ENCODE results near the gene KNTC1.

KNTC1 gene

GRCh38 chr12:122495258-122495657 is 31.8 kb upstream of the KNTC1 start:
- peaks cover 50% of the 10 kb centered on the region for H3K79me2 ChIP-seq (ENCODE audit: low read length)
- no peak overlapping the region for H2AFZ ChIP-seq (ENCODE audit: low read depth, low read length)
- H3K36me3 ChIP-seq (replicated peaks; ENCODE audit: low read depth, low read length), result peaks cover 26% of the 10 kb centered on the region
- H3K9me3 ChIP-seq (ENCODE audit: insufficient read depth, low read length), result no peaks in the 10 kb centered on the region
- H3K27ac ChIP-seq (ENCODE audit: low read length), result no peak overlapping the region
- H3K4me3 ChIP-seq (ENCODE audit: low read length), result no peak overlapping the region
- no peak overlapping the region for H3K4me2 ChIP-seq (ENCODE audit: low read length)
- no peaks in the 10 kb centered on the region for H3K27me3 ChIP-seq (ENCODE audit: low read depth, low read length)
- peaks cover 10% of the 10 kb centered on the region for H3K4me1 ChIP-seq (ENCODE audit: low read length)
- peaks cover 6% of the 10 kb centered on the region; the same call in 1 of the 2 replicates for H4K20me1 ChIP-seq (ENCODE audit: insufficient read depth, low read length)
- H3K9ac ChIP-seq (ENCODE audit: low read length), result no peak overlapping the region
- TF ChIP-seq EZH2phosphoT487 (IDR thresholded peaks at IDR 0.05; ENCODE audit: low read depth) (no peak), CTCF (IDR thresholded peaks at IDR 0.05; ENCODE audit: low read depth, low read length) (no peak)

GRCh38 chr12:122499991-122500684 is 26.9 kb upstream of the KNTC1 start:
- Histone ChIP-seq H3K9me3 (ENCODE audit: insufficient read depth, low read length) (no peaks in the 10 kb centered on the region), H3K4me2 (ENCODE audit: low read length) (peak overlapping the region; percentile 59), H2AFZ (ENCODE audit: low read depth, low read length) (peak overlapping the region; percentile 62), H3K9ac (ENCODE audit: low read length) (peak overlapping the region; percentile 94), H3K36me3 (replicated peaks; ENCODE audit: low read depth, low read length) (peaks cover 27% of the 10 kb centered on the region), H3K27ac (ENCODE audit: low read length) (peak overlapping the region; percentile 90), H3K27me3 (ENCODE audit: low read depth, low read length) (no peaks in the 10 kb centered on the region), H4K20me1 (ENCODE audit: insufficient read depth, low read length) (0 out of 2 replicates have a peak, but pooled peaks cover 3% of the 10 kb centered on the region), H3K79me2 (ENCODE audit: low read length) (peaks cover 48% of the 10 kb centered on the region), H3K4me3 (ENCODE audit: low read length) (peak overlapping the region; percentile 87), H3K4me1 (ENCODE audit: low read length) (peaks cover 28% of the 10 kb centered on the region)
- TF ChIP-seq CTCF (IDR thresholded peaks at IDR 0.05; ENCODE audit: low read depth, low read length) (no peak), EZH2phosphoT487 (IDR thresholded peaks at IDR 0.05; ENCODE audit: low read depth) (no peak)

GRCh38 chr12:122500685-122501488 is 26.2 kb upstream of the KNTC1 start, which contains the start of gene ZCCHC8:
ZCCHC8 (minus strand) TSS chr12:122500932; CDS start chr12:122500840, 92 bp downstream.
- Histone ChIP-seq H3K27ac (ENCODE audit: low read length) (peak within 1 kb of the TSS; percentile 90), H3K4me2 (ENCODE audit: low read length) (peak within 1 kb of the TSS; percentile 65), H3K9me3 (ENCODE audit: insufficient read depth, low read length) (no peaks in the 10 kb centered on the region), H3K9ac (ENCODE audit: low read length) (peak within 1 kb of the TSS; percentile 94), H2AFZ (ENCODE audit: low read depth, low read length) (peak within 1 kb of the TSS; percentile 62), H3K4me1 (ENCODE audit: low read length) (peaks cover 28% of the 10 kb centered on the region), H3K79me2 (ENCODE audit: low read length) (peaks cover 42% of the 10 kb centered on the region), H4K20me1 (ENCODE audit: insufficient read depth, low read length) (0 out of 2 replicates have a peak, but pooled peaks cover 3% of the 10 kb centered on the region), H3K27me3 (ENCODE audit: low read depth, low read length) (no peaks in the 10 kb centered on the region), H3K4me3 (ENCODE audit: low read length) (peak within 1 kb of the TSS; percentile 87), H3K36me3 (replicated peaks; ENCODE audit: low read depth, low read length) (peaks cover 31% of the 10 kb centered on the region)
- TF ChIP-seq CTCF (IDR thresholded peaks at IDR 0.05; ENCODE audit: low read depth, low read length) (peak; percentile 10; the same call in 1 of the 2 replicates), EZH2phosphoT487 (IDR thresholded peaks at IDR 0.05; ENCODE audit: low read depth) (no peak)

GRCh38 chr12:122501489-122501989 is 25.5 kb upstream of the KNTC1 start:
- Histone ChIP-seq H3K9me3 (ENCODE audit: insufficient read depth, low read length) (no peaks in the 10 kb centered on the region), H3K27me3 (ENCODE audit: low read depth, low read length) (no peaks in the 10 kb centered on the region), H3K9ac (ENCODE audit: low read length) (peak overlapping the region; percentile 65), H3K4me1 (ENCODE audit: low read length) (peaks cover 28% of the 10 kb centered on the region), H3K36me3 (replicated peaks; ENCODE audit: low read depth, low read length) (peaks cover 33% of the 10 kb centered on the region), H2AFZ (ENCODE audit: low read depth, low read length) (no peak overlapping the region), H3K27ac (ENCODE audit: low read length) (peak overlapping the region; percentile 90), H3K4me3 (ENCODE audit: low read length) (peak overlapping the region; percentile 87), H3K4me2 (ENCODE audit: low read length) (peak overlapping the region; percentile 65), H4K20me1 (ENCODE audit: insufficient read depth, low read length) (peaks cover 3% of the 10 kb centered on the region; the same call in 1 of the 2 replicates), H3K79me2 (ENCODE audit: low read length) (peaks cover 42% of the 10 kb centered on the region)
- TF ChIP-seq CTCF (IDR thresholded peaks at IDR 0.05; ENCODE audit: low read depth, low read length) (no peak), EZH2phosphoT487 (IDR thresholded peaks at IDR 0.05; ENCODE audit: low read depth) (no peak)
